Endodermal cell (in vitro differentiated cells): ENCODE measurements around the gene ZC3H14. TPM values are rescaled to one million over a fixed set of nuclear protein-coding genes. Genes with fewer than 3 reads are reported as not detected.

Source experiments
- DNase-seq: peaks from one replicate; pipeline ENCODE4 v3.0.0-alpha.2; 2017
- H3K27ac ChIP-seq: 2 replicates; pipeline ENCODE4 v1.5.1; 2013; ENCODE audit warnings: mild to moderate bottlenecking, low read depth, low read length, moderate library complexity
- H3K27me3 ChIP-seq: 2 replicates; pipeline ENCODE4 v1.6.1; 2013; ENCODE audit warnings: mild to moderate bottlenecking, low read length, moderate library complexity; ENCODE audit not compliant: insufficient read depth, control insufficient read depth, poor library complexity, severe bottlenecking
- H3K36me3 ChIP-seq: 2 replicates; pipeline ENCODE4 v1.7.0; 2013; ENCODE audit warnings: mild to moderate bottlenecking, low read length, moderate library complexity; ENCODE audit not compliant: control insufficient read depth, insufficient read depth
- H3K4me1 ChIP-seq: one replicate; pipeline ENCODE4 v1.7.0; 2013; ENCODE audit warnings: low read length; ENCODE audit not compliant: control insufficient read depth, insufficient read depth
- H3K4me3 ChIP-seq: 2 replicates; pipeline ENCODE4 v1.5.1; 2013; ENCODE audit warnings: mild to moderate bottlenecking, low read length, moderate library complexity
- H3K9ac ChIP-seq: 2 replicates; pipeline ENCODE4 v1.6.1; 2013; ENCODE audit warnings: mild to moderate bottlenecking, low read length, moderate library complexity; ENCODE audit not compliant: poor library complexity, severe bottlenecking; ENCODE audit errors: extremely low read depth
- H3K9me3 ChIP-seq: 2 replicates; pipeline ENCODE4 v1.6.1; 2013; ENCODE audit warnings: mild to moderate bottlenecking, low read length, moderate library complexity; ENCODE audit not compliant: control insufficient read depth
- H3K27ac Mint-ChIP-seq: 2 replicates; pipeline ENCODE4 v1.8.0; 2020; ENCODE audit warnings: mixed read lengths
- H3K27me3 Mint-ChIP-seq: 2 replicates; pipeline ENCODE4 v1.8.0; 2021; ENCODE audit warnings: mild to moderate bottlenecking, mixed read lengths; ENCODE audit not compliant: insufficient read depth
- H3K36me3 Mint-ChIP-seq: 2 replicates; pipeline ENCODE4 v1.8.0; 2020; ENCODE audit warnings: low read depth, mixed read lengths
- H3K4me1 Mint-ChIP-seq: 2 replicates; pipeline ENCODE4 v1.8.0; 2020; ENCODE audit warnings: mixed read lengths
- H3K4me3 Mint-ChIP-seq: 2 replicates; pipeline ENCODE4 v1.8.0; 2020; ENCODE audit warnings: mild to moderate bottlenecking, moderate library complexity, mixed read lengths
- H3K9me3 Mint-ChIP-seq: 2 replicates; pipeline ENCODE4 v1.8.0; 2020; ENCODE audit warnings: mild to moderate bottlenecking, mixed read lengths
- WGBS, 2 experiments: methylation state at CpG; one replicate each; pipeline versions ENCODE4 v1.1.5 to v1.1.7; 2013; ENCODE audit warnings: missing lambda C conversion rate in 2 of 2, mixed read lengths in 1 of 2; ENCODE audit not compliant: insufficient coverage in 1 of 2, insufficient read length in 1 of 2; 5-methylcytosine and 5-hydroxymethylcytosine counted together
- total RNA-seq, 2 donors: library from RNA; stranded (reverse); fragmentation: NEBNext Ultra II Directional in 1 of 2; extraction: Animal tissue kit (Norgen Biotek cat#: 25700) in 1 of 2; gene quantifications; 2 replicates in 1 of 2; 3 replicates in 1 of 2; pipeline ENCODE4 v1.2.1, GENCODE V29; 2021
- TF ChIP-seq, protein P1 (sequence below): fragments of 200-600 bp; sonication (generic); conservative IDR thresholded peaks from 2 replicates; pipeline ENCODE4 v1.5.0; 2021; ENCODE audit warnings: antibody characterized with exemption, mild to moderate bottlenecking

ZC3H14 gene
- total RNA-seq, 2 donors from 2014 or later = 111 to 142 TPM

DNA sequence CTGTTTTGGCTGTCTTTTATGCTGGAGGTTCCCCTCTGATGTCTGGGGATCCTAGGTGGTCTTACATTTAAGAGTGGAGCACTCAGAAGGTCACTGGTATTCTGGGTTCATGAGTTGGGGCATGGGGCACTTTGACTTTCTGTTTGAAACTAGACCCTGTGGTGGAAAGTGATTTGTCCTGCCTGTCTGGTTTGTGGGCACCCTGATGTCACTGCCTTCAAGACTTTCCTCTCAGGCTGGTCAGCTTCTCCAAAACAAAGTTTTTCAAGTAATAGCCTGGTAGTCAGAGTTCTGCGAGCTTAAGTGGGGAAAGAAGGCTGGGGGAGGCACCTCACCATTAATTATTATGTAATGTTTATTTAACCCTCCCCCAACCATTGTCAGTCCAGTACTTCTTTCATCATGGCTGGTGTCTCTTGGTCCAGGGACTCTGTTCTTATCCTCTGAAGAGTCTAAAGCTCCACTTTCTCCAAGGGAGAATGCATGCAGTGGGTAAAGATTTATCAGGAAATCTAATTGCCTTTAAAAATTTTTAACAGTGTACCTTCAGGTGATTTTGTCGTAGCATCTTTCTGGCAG, 35.3 kb downstream of the ZC3H14 start:
- TF ChIP-seq, protein P1, sequence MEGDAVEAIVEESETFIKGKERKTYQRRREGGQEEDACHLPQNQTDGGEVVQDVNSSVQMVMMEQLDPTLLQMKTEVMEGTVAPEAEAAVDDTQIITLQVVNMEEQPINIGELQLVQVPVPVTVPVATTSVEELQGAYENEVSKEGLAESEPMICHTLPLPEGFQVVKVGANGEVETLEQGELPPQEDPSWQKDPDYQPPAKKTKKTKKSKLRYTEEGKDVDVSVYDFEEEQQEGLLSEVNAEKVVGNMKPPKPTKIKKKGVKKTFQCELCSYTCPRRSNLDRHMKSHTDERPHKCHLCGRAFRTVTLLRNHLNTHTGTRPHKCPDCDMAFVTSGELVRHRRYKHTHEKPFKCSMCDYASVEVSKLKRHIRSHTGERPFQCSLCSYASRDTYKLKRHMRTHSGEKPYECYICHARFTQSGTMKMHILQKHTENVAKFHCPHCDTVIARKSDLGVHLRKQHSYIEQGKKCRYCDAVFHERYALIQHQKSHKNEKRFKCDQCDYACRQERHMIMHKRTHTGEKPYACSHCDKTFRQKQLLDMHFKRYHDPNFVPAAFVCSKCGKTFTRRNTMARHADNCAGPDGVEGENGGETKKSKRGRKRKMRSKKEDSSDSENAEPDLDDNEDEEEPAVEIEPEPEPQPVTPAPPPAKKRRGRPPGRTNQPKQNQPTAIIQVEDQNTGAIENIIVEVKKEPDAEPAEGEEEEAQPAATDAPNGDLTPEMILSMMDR = no peak
- Mint-ChIP-seq H3K4me1 (peaks cover 8% of the 10 kb centered on the region), H3K27ac (no peak overlapping the region), H3K9me3 (no peaks in the 10 kb centered on the region), H3K27me3 (no peaks in the 10 kb centered on the region), H3K36me3 (peaks cover 92% of the 10 kb centered on the region), H3K4me3 (no peak overlapping the region)
- no peak for DNase-seq
- Histone ChIP-seq H3K27me3 (no peaks in the 10 kb centered on the region), H3K36me3 (peaks cover 93% of the 10 kb centered on the region), H3K4me3 (no peak overlapping the region), H3K4me1 (no peaks in the 10 kb centered on the region), H3K9ac (no peak overlapping the region), H3K9me3 (no peaks in the 10 kb centered on the region), H3K27ac (no peak overlapping the region)
- WGBS, 2 experiments = 89 to 100% methylated on average over 1 of the region's 2 CpGs

DNA sequence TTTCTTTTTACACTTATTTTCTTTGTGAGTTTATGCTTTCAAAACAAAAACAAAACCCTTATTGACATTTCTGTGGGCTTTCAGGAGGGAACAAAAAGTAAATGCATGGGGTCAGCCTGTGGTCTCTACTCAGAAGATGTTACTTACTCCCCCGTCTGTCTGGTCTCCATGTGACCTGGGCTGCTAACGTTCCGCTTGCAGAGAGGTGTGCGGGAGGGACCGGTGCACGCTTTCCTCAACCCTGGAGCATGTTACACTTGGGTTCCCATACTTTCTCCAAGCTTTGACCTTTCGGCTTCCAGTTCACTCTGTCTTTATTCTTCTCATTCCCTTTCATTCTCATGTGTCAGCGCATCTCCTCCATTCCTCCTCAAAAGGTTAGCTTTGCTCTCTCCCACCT, 36.5 kb downstream of the ZC3H14 start:
- no peaks in the 10 kb centered on the region for H3K4me1 ChIP-seq
- no peaks in the 10 kb centered on the region for H3K27me3 ChIP-seq
- no peaks in the 10 kb centered on the region for H3K9me3 Mint-ChIP-seq
- TF ChIP-seq, protein P1 = no peak
- H3K4me1 Mint-ChIP-seq = peaks cover 14% of the 10 kb centered on the region
- no peaks in the 10 kb centered on the region for H3K9me3 ChIP-seq
- H3K27me3 Mint-ChIP-seq = no peaks in the 10 kb centered on the region
- H3K36me3 Mint-ChIP-seq = peaks cover 93% of the 10 kb centered on the region
- no peak overlapping the region for H3K27ac Mint-ChIP-seq
- DNase-seq = no peak
- H3K4me3 Mint-ChIP-seq = no peak overlapping the region
- 95 to 99% methylated on average over 8 of the region's 8 CpGs for WGBS, 2 experiments
- no peak overlapping the region for H3K4me3 ChIP-seq
- no peak overlapping the region for H3K27ac ChIP-seq
- H3K36me3 ChIP-seq = peaks cover 93% of the 10 kb centered on the region
- no peak overlapping the region for H3K9ac ChIP-seq

DNA sequence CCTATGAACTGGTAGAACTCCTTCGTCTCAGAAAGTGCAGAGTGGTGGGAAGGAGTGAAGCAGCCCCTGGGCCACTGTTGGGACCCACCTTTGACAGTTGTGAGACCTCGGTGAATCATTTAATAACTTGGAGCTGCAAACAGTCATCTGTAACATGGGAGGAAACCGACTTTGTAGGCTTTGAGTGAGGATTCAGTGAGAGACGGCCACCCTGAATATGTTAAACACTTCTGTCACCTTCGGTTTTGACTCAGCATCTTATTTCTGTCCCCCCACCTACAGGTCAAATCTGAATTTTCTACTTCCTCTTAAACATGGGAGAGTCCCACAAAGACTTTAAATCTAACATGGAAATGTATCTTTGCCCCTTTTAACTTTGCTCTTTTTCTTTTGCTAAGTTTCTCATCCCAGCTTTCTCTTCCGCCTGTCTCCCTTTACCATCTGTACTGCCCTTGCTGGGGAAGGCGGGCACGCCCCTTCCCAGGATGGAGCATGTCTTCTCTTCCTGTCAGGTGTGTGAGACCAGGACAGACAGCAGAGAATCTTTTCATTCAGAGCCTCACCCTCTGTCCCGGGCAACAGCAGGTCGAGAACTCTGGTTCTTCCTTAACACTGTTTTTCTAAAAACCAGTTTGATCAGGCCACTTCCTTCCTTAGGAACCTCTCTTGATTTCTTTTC, 37.1 kb downstream of the ZC3H14 start:
- no peak overlapping the region for H3K27ac Mint-ChIP-seq
- no peaks in the 10 kb centered on the region for H3K27me3 Mint-ChIP-seq
- H3K4me1 ChIP-seq = no peaks in the 10 kb centered on the region
- H3K9me3 Mint-ChIP-seq = no peaks in the 10 kb centered on the region
- H3K27me3 ChIP-seq = no peaks in the 10 kb centered on the region
- peaks cover 93% of the 10 kb centered on the region for H3K36me3 ChIP-seq
- no peak overlapping the region for H3K27ac ChIP-seq
- DNase-seq = no peak
- no peak overlapping the region for H3K4me3 Mint-ChIP-seq
- TF ChIP-seq, protein P1 = no peak
- peaks cover 14% of the 10 kb centered on the region for H3K4me1 Mint-ChIP-seq
- 92 to 94% methylated on average over 8 to 10 of the region's 10 CpGs for WGBS, 2 experiments
- H3K9ac ChIP-seq = no peak overlapping the region
- no peaks in the 10 kb centered on the region for H3K9me3 ChIP-seq
- H3K36me3 Mint-ChIP-seq = peaks cover 92% of the 10 kb centered on the region
- no peak overlapping the region for H3K4me3 ChIP-seq
